NCI-H1092 treated with DMSO at 0.1 percent for 48 hours (cell line): ENCODE measurements around the gene EPN2.

Experiments used
- DNase-seq: peaks from one replicate; lab custom pipeline; 2025; lab: John Stamatoyannopoulos, UW

The EPN2 gene

DNA sequence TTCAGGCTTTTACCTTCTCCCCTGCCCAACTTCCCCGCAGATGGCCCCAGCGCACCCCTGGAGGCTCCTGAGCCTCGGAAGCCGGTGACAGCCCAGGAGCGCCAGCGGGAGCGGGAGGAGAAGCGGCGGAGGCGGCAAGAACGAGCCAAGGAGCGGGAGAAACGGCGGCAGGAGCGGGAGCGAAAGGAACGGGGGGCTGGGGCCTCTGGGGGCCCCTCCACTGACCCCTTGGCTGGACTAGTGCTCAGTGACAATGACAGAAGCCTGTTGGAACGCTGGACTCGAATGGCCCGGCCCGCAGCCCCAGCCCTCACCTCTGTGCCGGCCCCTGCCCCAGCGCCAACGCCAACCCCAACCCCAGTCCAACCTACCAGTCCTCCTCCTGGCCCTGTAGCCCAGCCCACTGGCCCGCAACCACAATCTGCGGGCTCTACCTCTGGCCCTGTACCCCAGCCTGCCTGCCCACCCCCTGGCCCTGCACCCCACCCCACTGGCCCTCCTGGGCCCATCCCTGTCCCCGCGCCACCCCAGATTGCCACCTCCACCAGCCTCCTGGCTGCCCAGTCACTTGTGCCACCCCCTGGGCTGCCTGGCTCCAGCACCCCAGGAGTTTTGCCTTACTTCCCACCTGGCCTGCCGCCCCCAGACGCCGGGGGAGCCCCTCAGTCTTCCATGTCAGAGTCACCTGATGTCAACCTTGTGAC lies 144.7 kb downstream of the EPN2 start:
- no peak for DNase-seq

DNA sequence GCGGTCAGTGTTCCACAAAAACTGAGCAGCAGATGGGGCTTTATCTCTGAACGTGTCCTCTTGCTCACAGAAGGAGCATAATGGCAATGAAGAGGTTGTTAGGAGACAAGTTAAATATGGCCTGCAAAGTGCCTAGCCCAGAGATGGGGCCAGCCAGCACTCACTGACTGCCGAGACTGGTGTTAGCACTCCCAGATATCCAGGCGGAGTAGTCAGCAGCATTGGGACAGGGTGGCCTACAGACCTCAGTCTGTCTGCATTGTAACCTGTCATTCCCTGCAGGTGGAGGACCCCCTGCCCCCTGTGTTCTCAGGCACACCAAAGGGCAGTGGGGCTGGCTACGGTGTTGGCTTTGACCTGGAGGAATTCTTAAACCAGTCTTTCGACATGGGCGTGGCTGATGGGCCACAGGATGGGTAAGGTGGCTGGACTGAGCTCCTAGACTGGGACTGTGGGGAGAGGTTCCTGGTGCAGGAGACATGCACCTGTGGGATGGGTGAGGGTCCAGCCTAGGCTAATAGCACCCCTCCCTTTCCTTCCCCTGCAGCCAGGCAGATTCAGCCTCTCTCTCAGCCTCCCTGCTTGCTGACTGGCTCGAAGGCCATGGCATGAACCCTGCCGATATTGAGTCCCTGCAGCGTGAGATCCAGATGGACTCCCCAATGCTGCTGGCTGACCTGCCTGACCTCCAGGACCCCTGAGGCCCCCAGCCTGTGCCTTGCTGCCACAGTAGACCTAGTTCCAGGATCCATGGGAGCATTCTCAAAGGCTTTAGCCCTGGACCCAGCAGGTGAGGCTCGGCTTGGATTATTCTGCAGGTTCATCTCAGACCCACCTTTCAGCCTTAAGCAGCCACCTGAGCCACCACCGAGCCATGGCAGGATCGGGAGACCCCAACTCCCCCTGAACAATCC lies 145.6 kb downstream of the EPN2 start:
- DNase-seq = no peak

DNA sequence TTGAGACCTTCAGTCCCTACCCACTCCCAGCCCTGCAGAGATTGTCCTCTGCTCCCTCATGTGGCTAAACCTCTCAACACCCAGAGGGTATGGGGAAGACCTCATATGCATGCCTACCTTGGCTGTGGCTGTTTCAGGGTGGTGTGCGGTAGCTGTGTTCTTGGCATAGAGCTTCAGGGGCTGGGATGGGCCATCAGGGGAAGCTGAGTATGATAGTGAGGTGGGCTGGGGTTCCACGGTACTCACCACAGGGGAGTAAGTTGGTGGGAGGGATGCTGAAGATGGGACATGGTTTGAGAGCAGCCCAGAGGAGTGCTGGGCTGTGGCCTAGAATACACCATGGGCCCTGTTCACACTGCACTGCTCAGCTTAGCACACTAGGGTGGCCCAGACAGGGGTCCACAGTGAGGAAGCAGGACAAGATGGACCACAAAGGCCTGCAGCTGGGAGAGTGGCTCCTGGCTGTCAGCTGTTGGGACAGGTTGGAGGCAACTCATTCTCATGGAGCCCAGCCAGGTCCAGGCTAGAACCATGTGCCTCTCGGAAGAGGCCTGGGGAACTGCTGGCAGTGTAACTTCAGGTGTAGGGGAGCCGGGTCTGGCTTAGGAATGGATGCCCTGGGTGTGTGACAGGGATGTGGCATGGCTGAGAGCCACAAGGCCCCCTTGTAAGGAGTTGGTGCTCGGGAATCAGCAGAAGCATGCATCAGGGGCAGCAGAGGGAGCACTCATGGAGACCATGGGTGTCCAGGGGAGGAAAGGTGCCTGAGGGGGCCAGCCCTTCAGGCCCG lies 146.7 kb downstream of the EPN2 start:
- no peak for DNase-seq

DNA sequence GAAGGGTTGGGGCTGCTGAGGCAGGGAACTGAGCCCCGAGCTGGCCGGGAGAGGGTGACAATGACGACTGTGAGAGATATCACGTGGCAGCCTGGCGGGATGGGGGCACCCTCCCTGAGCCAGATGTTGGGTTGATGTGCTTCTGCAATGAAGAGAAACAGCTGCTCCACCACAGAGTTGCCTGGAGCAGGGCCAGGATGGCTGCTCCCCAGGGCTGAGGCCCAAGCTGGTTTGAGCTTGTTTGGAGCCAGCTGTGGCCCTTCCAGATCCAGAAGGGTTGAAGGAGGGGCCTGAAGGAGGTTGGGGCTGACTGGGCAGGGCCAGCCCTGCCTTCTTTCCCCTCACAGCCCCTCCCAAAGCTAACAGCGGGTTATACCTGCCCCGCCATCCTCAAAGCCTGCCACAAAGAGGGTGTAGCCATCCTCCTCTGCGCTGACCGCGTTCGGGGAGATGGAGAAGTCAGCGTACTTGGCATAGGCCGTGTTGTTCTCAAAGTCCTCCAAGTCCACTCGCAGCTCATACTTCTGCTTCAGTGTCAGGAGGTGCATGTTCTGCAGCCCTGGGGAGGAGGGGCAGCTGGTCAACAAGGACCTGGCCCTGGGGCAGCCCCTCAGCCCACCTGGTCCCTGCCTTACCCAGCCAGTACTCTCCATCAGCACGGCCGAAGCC lies 147.7 kb downstream of the EPN2 start:
- no peak for DNase-seq

DNA sequence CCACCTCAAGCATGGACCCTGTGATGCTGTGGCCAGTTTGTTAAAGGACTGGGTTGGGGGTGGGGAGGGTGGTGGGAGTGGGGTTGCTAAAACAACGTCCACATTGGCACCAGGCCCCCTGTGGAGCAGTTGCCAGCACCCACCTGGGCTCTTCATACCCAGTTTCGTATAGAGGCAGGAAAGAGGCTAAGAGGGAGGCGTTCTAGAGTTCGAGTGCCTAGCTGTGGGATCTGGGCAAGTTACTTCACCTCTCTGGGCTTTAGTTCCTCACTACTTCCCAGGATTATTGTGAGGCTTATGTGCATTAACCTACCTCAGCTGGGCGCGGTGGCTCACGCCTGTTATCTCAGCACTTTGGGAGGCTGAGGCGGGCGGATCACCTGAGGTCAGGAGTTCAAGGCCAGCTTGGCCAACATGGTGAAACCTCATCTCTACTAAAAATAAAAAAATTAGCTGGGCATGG lies 148.4 kb downstream of the EPN2 start:
- no peak for DNase-seq
